Psoas muscle (tissue), 8 donors: Measurements from ENCODE around the gene NUTM2G. TPM values are rescaled to one million over a fixed set of nuclear protein-coding genes. Genes with fewer than 3 reads are reported as not detected.
A peak's percentile ranks its signal among the peaks of the same experiment; 100 is the strongest.
"Not testable (repeated sequence)": the region's sequence is repeated elsewhere in the genome, so short reads cannot be mapped to it uniquely, and the experiment has no call there.

Experiments used
- ATAC-seq, 4 donors: fragments of 200-7000 bp; cut with Tn5 transposase; one replicate each; pipeline ENCODE4 v1.9.1; 2020; ENCODE audit warnings: moderate library complexity in 3 of 4, mild to moderate bottlenecking in 2 of 4
- DNase-seq, 2 donors: peaks; one replicate each; pipeline ENCODE4 v3.0.0-alpha.2; 2020
- H3K27ac ChIP-seq: fragments of 200-600 bp; one replicate; pipeline ENCODE4 v1.8.0; 2022
- H3K27me3 ChIP-seq, 3 donors: fragments of 200-600 bp in 1 of 3; one replicate each; pipeline versions ENCODE4 v1.6.1 to v1.8.0; 2013 to 2022; ENCODE audit warnings: low read length in 2 of 3, mild to moderate bottlenecking in 2 of 3, moderate library complexity in 1 of 3; ENCODE audit not compliant: insufficient read depth in 3 of 3
- H3K36me3 ChIP-seq, 2 donors: fragments of 200-600 bp in 1 of 2; one replicate each; pipeline versions ENCODE4 v1.6.1 to v1.8.0; 2013 to 2022; ENCODE audit warnings: low read depth in 1 of 2, mild to moderate bottlenecking in 1 of 2, moderate library complexity in 1 of 2; ENCODE audit not compliant: insufficient read depth in 1 of 2
- H3K4me1 ChIP-seq: fragments of 200-600 bp; one replicate; pipeline ENCODE4 v1.8.0; 2022
- H3K4me3 ChIP-seq: fragments of 200-600 bp; one replicate; pipeline ENCODE4 v1.8.0; 2022; ENCODE audit warnings: mild to moderate bottlenecking
- H3K9me3 ChIP-seq: fragments of 200-600 bp; one replicate; pipeline ENCODE4 v1.8.0; 2022
- WGBS, 3 donors: extraction: QIAGEN DNeasy Blood & Tissue Kit; methylation state at CpG; one replicate each; pipeline versions ENCODE4 v1.1.6 to v1.1.7; 2013; 5-methylcytosine and 5-hydroxymethylcytosine counted together
- intact Hi-C, 2 donors: fragments of 100-400 bp; cut with DNase I; formaldehyde crosslinking; loops; one replicate each; pipeline versions ENCODE4 v1.11.0 to v1.14.2; 2022
- long read RNA-seq, 2 donors: library from polyadenylated mRNA; unstranded; transcript quantifications; one replicate each; pipeline ENCODE4 v2.0.0, GENCODE V29; 2021
- polyA plus RNA-seq, 3 donors: library from polyadenylated mRNA; stranded (reverse); fragments of 200-250 nt; gene quantifications; one replicate each; pipeline ENCODE4 v1.2.3, GENCODE V29; 2013
- total RNA-seq, 4 donors: library from RNA; stranded (reverse); fragmentation: NEBNext Ultra II Directional in 2 of 4; extraction: Animal tissue kit (Norgen Biotek cat#: 25700) in 2 of 4; gene quantifications; one replicate each; pipeline versions ENCODE4 v1.2.1 to v1.2.4, GENCODE V29; 2021 to 2023
- TF ChIP-seq, protein P1 (sequence below): fragments of 200-600 bp; IDR thresholded peaks from one replicate; pipeline ENCODE4 v1.8.0; 2022; ENCODE audit warnings: antibody characterized with exemption
- donor health status: healthy with polysubstance abuse.
- donor health status: DM: no; HTN: no; CAD: no; lungs with moderate emphysema.
- donor health status: Bipolar disorder and iron deficiency.
- donor health status: healthy.
- donor health status: DM: yes; HTN: yes; CAD: no.
- donor health status: DM: no; HTN: no; CAD: no.
- donor health status: DM: no; HTN: no; CAD: no.
- donor health status: DM: yes; HTN: yes; CAD: no.

Gene NUTM2G, protein sequence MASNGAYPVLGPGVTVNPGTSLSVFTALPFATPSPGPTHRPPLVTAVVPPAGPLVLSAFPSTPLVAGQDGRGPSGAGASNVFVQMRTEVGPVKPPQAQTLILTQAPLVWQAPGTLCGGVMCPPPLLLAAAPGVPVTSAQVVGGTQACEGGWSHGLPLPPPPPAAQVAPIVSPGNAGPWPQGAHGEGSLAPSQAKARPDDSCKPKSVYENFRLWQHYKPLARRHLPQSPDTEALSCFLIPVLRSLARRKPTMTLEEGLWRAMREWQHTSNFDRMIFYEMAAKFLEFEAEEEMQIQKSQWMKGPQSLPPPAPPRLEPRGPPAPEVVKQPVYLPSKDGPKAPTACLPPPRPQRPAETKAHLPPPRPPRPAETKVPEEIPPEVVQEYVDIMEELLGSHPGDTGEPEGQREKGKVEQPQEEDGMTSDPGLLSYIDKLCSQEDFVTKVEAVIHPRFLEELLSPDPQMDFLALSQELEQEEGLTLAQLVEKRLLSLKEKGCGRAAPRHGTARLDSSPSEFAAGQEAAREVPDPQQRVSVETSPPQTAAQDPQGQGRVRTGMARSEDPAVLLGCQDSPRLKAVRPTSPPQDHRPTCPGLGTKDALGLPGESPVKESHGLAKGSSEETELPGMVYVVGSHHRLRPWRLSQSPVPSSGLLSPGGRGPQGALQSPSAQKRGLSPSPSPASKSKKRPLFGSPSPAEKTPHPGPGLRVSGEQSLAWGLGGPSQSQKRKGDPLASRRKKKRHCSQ
- not detected for total RNA-seq
- under 1 TPM in 1 of 3 donors, not detected in 2; 0.01 TPM for polyA plus RNA-seq
- long read RNA-seq, donor 1: 0 reads
- long read RNA-seq, donor 2: 0 reads

DNA sequence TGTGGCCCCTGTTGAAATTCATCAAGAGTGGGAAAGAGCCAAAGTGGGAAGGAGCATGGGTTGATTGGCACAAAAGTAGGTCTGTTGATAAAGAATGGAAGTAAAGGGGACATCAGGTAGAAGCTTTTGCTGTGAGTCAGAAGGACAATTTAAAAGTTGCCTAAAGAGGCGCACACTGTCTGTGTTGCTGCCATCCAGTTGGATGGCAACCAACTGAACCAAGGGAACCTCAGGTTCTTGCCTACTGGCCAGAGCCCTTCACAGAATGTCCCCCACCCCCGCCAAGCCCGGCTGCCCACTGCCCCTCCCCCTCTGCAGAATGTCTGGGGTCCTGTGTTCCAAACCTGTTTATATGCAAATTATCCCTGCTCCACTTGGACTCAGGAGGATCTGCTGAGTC lies at the start of gene NUTM2G:
Gene NUTM2G (plus strand): TSS at position 301 of the 400 bp plus-strand sequence. CDS start 182 bp downstream, outside the sequence.
- H3K36me3 ChIP-seq, H3K4me3 ChIP-seq, H3K9me3 ChIP-seq, ATAC-seq, H3K27me3 ChIP-seq, intact Hi-C loops, H3K4me1 ChIP-seq, H3K27ac ChIP-seq, DNase-seq: not testable (repeated sequence)
- no CpG with 5 or more reads among the region's 3 CpGs for WGBS, 3 donors

DNA sequence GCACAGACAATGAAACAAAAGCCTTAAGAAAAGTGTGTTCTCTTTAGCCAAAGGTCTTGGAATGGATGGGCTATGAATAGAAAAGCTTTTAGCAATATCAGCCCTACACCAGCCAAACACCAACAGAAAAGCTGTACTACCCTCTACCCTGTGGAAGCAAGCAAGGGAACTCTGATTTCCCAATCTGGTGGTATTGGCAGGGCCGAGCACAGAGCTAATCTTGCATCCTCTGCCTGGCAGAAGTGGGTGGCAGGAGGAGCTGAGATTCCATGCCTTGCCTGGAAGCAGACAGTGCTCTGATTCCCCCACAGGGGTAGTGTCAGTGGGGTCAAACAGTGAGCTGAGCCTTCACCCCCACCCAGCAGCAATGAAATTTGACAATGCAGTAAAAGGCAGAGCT lies 44.7 kb upstream of the NUTM2G start:
- no peaks in the 10 kb centered on the region for H3K4me1 ChIP-seq
- ATAC-seq (peak; percentile 86 to 93 (median 92)), DNase-seq (no peak)
- no peaks in the 10 kb centered on the region for H3K36me3 ChIP-seq
- 24 to 48% (median 25%) methylated on average over 1 of the region's 1 CpG for WGBS, 3 donors
- TF ChIP-seq, protein P1, sequence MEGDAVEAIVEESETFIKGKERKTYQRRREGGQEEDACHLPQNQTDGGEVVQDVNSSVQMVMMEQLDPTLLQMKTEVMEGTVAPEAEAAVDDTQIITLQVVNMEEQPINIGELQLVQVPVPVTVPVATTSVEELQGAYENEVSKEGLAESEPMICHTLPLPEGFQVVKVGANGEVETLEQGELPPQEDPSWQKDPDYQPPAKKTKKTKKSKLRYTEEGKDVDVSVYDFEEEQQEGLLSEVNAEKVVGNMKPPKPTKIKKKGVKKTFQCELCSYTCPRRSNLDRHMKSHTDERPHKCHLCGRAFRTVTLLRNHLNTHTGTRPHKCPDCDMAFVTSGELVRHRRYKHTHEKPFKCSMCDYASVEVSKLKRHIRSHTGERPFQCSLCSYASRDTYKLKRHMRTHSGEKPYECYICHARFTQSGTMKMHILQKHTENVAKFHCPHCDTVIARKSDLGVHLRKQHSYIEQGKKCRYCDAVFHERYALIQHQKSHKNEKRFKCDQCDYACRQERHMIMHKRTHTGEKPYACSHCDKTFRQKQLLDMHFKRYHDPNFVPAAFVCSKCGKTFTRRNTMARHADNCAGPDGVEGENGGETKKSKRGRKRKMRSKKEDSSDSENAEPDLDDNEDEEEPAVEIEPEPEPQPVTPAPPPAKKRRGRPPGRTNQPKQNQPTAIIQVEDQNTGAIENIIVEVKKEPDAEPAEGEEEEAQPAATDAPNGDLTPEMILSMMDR: no peak
- no peaks in the 10 kb centered on the region for H3K9me3 ChIP-seq
- intact Hi-C loops: no loop called here
- H3K27me3 ChIP-seq: no peaks in the 10 kb centered on the region
- H3K4me3 ChIP-seq: no peak overlapping the region
- H3K27ac ChIP-seq: peak overlapping the region; percentile 70

DNA sequence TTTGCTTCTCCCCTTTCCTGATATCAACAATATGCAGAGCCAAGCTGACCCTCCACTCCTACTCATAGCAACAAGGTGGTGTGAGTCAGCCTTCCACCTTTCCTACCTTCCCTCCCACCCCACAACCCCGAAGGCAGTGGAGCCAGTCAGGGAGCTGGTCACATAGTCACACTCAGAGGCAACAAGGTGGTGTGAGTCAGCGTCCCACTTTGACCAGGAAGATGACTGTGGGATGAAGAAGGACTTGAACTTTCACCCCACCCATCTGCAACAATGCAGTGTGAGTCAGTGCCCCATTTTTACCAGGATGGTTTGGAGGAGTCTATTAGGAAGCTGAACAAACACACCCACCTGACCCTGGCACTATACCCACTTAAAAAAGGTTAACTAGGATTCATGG lies 44.2 kb upstream of the NUTM2G start:
- H3K4me1 ChIP-seq: no peaks in the 10 kb centered on the region
- H3K27me3 ChIP-seq: no peaks in the 10 kb centered on the region
- TF ChIP-seq, protein P1: no peak
- H3K9me3 ChIP-seq: no peaks in the 10 kb centered on the region
- WGBS, 3 donors: 72 to 78% (median 77%) methylated on average over 2 of the region's 2 CpGs
- no peak overlapping the region for H3K4me3 ChIP-seq
- H3K27ac ChIP-seq: peak overlapping the region; percentile 70
- peak; percentile 81 to 91 (median 88) for ATAC-seq
- H3K36me3 ChIP-seq: no peaks in the 10 kb centered on the region
- DNase-seq: no peak
- intact Hi-C loops: no loop called here

DNA sequence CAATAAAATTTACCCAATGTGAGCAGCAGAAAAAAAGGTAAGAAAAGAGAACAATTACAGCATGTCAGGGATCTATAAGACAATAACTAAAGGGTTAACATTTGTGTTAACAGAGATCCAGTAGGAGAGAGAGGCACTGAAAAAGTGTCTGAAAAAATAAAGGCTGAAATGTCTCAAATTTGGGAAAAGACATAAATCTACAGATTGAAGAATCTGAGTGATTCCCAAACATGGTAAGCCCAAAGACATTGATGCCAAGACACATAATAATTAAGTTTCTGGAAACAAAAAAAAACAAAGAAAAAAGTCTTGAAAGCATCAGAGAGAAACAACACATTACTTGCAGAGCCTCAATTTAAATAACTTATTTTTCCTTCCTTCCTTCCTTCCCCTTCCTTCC lies 43.2 kb upstream of the NUTM2G start:
- ATAC-seq: no peak
- intact Hi-C loops: no loop called here
- Histone ChIP-seq H3K27me3 (no peaks in the 10 kb centered on the region), H3K4me3 (no peak overlapping the region), H3K27ac (no peak overlapping the region), H3K36me3 (no peaks in the 10 kb centered on the region), H3K9me3 (no peaks in the 10 kb centered on the region), H3K4me1 (no peaks in the 10 kb centered on the region)
- no peak for DNase-seq
- TF ChIP-seq, protein P1: no peak

DNA sequence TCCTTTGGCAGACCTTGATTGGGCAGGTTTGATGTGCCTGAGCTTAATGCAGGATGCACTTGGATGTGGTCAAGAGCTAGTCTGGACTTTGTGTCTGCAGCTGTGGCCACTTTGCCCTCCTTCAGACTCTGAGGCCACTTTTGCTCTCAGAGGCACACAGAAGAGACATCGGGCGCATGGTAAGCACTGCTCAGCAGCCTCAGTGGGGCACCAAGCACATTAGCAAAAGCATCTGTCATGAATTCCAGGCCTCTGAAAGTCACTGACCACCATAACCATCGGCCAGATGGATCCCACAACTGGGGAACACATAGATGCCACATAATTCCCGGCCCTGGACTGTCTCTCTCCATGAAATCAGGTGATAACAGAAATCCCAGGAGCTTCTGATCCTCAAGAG lies 40.1 kb upstream of the NUTM2G start:
- H3K9me3 ChIP-seq: no peaks in the 10 kb centered on the region
- H3K27ac ChIP-seq: no peak overlapping the region
- no peak overlapping the region for H3K4me3 ChIP-seq
- TF ChIP-seq, protein P1: no peak
- ATAC-seq (no peak), DNase-seq (no peak)
- 89 to 94% (median 92%) methylated on average over 4 of the region's 4 CpGs for WGBS, 3 donors
- intact Hi-C loops: no loop called here
- H3K36me3 ChIP-seq: no peaks in the 10 kb centered on the region
- H3K4me1 ChIP-seq: no peaks in the 10 kb centered on the region
- no peaks in the 10 kb centered on the region for H3K27me3 ChIP-seq
